Measurements from ENCODE around the gene IFNL2. TPM values are rescaled to one million over a fixed set of nuclear protein-coding genes. Genes with fewer than 3 reads are reported as not detected.

The IFNL2 gene
- total and polyA plus RNA-seq, 2 donors (not counting 1 experiment from before 2014, with no cell fraction given): not detected

GRCh38 chr19:39299832-39300231 lies 31.6 kb downstream of the IFNL2 start:
- Histone ChIP-seq H3K27ac (ENCODE audit: insufficient read depth, low read length) (no peak overlapping the region), H3K9ac (ENCODE audit: insufficient read depth, low read length) (no peak overlapping the region)
- no peak for TF ChIP-seq EZH2 (IDR thresholded peaks at IDR 0.05; ENCODE audit: low read length, missing control alignments)
- TF ChIP-seq CTCF (conservative IDR thresholded peaks at IDR 0.05 in 1 of 2, IDR thresholded peaks at IDR 0.05 in 1 of 2; ENCODE audit: low read depth in 1 of 2, low read length in 2 of 2): no peak

GRCh38 chr19:39301021-39301420 lies 32.8 kb downstream of the IFNL2 start:
- no peak overlapping the region for H3K4me2 ChIP-seq (ENCODE audit: extremely low read depth, insufficient read depth, low read length)
- H3K4me3 ChIP-seq (replicated peaks in 1 of 4; ENCODE audit: control extremely low read depth in 1 of 4, insufficient read depth in 1 of 4, low read depth in 3 of 4, low read length in 4 of 4): no peak overlapping the region
- H3K79me2 ChIP-seq (ENCODE audit: control insufficient read depth, insufficient read depth, low read length): no peaks in the 10 kb centered on the region
- H4K20me1 ChIP-seq (ENCODE audit: control insufficient read depth, extremely low read depth, insufficient read depth, low read length): no peaks in the 10 kb centered on the region
- H3K4me1 ChIP-seq (ENCODE audit: control insufficient read depth, extremely low read depth, insufficient read depth, low read length): no peaks in the 10 kb centered on the region
- no peak for DNase-seq (ENCODE audit: low read depth in 2 of 2)
- H3K9me3 ChIP-seq (ENCODE audit: control insufficient read depth, insufficient read depth, low read depth, low read length): no peaks in the 10 kb centered on the region
- H3K9ac ChIP-seq (ENCODE audit: insufficient read depth, low read length): no peak overlapping the region
- TF ChIP-seq EZH2 (IDR thresholded peaks at IDR 0.05; ENCODE audit: low read length, missing control alignments) (no peak), CTCF (conservative IDR thresholded peaks at IDR 0.05 in 1 of 2, IDR thresholded peaks at IDR 0.05 in 1 of 2; ENCODE audit: low read depth in 1 of 2, low read length in 2 of 2) (no peak)
- H3K27ac ChIP-seq (ENCODE audit: insufficient read depth, low read length): no peak overlapping the region
- peaks cover 10% of the 10 kb centered on the region for H3K27me3 ChIP-seq (ENCODE audit: control insufficient read depth, insufficient read depth, low read length)
- H2AFZ ChIP-seq (ENCODE audit: low read length): no peak overlapping the region
- H3K36me3 ChIP-seq (ENCODE audit: control insufficient read depth, insufficient read depth, low read length): no peaks in the 10 kb centered on the region

More at GRCh38 chr19:39299832-39300231, 31.6 kb downstream of the IFNL2 start:
- Histone ChIP-seq H3K36me3 (ENCODE audit: control insufficient read depth, insufficient read depth, low read length) (no peaks in the 10 kb centered on the region), H4K20me1 (ENCODE audit: control insufficient read depth, extremely low read depth, insufficient read depth, low read length) (no peaks in the 10 kb centered on the region), H3K27me3 (ENCODE audit: control insufficient read depth, insufficient read depth, low read length) (peaks cover 3% of the 10 kb centered on the region), H3K4me1 (ENCODE audit: control insufficient read depth, extremely low read depth, insufficient read depth, low read length) (no peaks in the 10 kb centered on the region), H3K4me2 (ENCODE audit: extremely low read depth, insufficient read depth, low read length) (no peak overlapping the region), H2AFZ (ENCODE audit: low read length) (no peak overlapping the region), H3K9me3 (ENCODE audit: control insufficient read depth, insufficient read depth, low read depth, low read length) (no peaks in the 10 kb centered on the region), H3K4me3 (replicated peaks in 1 of 4; ENCODE audit: control extremely low read depth in 1 of 4, insufficient read depth in 1 of 4, low read depth in 3 of 4, low read length in 4 of 4) (no peak overlapping the region), H3K79me2 (ENCODE audit: control insufficient read depth, insufficient read depth, low read length) (no peaks in the 10 kb centered on the region)
- DNase-seq (ENCODE audit: low read depth in 2 of 2): no peak

- H3K4me3 ChIP-seq (replicated peaks in 1 of 4; ENCODE audit: control extremely low read depth in 1 of 4, insufficient read depth in 1 of 4, low read depth in 3 of 4, low read length in 4 of 4): no peak overlapping the region
- H4K20me1 ChIP-seq (ENCODE audit: control insufficient read depth, extremely low read depth, insufficient read depth, low read length): no peaks in the 10 kb centered on the region
- no peaks in the 10 kb centered on the region for H3K79me2 ChIP-seq (ENCODE audit: control insufficient read depth, insufficient read depth, low read length)
- H3K9me3 ChIP-seq (ENCODE audit: control insufficient read depth, insufficient read depth, low read depth, low read length): no peaks in the 10 kb centered on the region
- no peak overlapping the region for H3K4me2 ChIP-seq (ENCODE audit: extremely low read depth, insufficient read depth, low read length)
- H3K4me1 ChIP-seq (ENCODE audit: control insufficient read depth, extremely low read depth, insufficient read depth, low read length): no peaks in the 10 kb centered on the region
- DNase-seq (ENCODE audit: low read depth in 2 of 2): no peak
- TF ChIP-seq EZH2 (IDR thresholded peaks at IDR 0.05; ENCODE audit: low read length, missing control alignments): no peak
- TF ChIP-seq CTCF (conservative IDR thresholded peaks at IDR 0.05 in 1 of 2, IDR thresholded peaks at IDR 0.05 in 1 of 2; ENCODE audit: low read depth in 1 of 2, low read length in 2 of 2): no peak
- no peak overlapping the region for H2AFZ ChIP-seq (ENCODE audit: low read length)
- H3K9ac ChIP-seq (ENCODE audit: insufficient read depth, low read length): no peak overlapping the region
- no peaks in the 10 kb centered on the region for H3K36me3 ChIP-seq (ENCODE audit: control insufficient read depth, insufficient read depth, low read length)
- no peak overlapping the region for H3K27ac ChIP-seq (ENCODE audit: insufficient read depth, low read length)
- H3K27me3 ChIP-seq (ENCODE audit: control insufficient read depth, insufficient read depth, low read length): peaks cover 14% of the 10 kb centered on the region
Measured at GRCh38 chr19:39301562-39301961, 33.4 kb downstream of the IFNL2 start.
